Naive B cell (primary cell): Measurements from ENCODE around the gene TBX10. TPM values are rescaled to one million over a fixed set of nuclear protein-coding genes. Genes with fewer than 3 reads are reported as not detected.

Experiments used
- ATAC-seq, 2 donors: fragments of 150-1000 bp; cut with Tn5 transposase; 2 replicates each; pipeline ENCODE4 v1.10.0; 2021; ENCODE audit warnings: low read depth in 2 of 2, mild to moderate bottlenecking in 2 of 2, moderate library complexity in 2 of 2
- DNase-seq: peaks from one replicate; pipeline ENCODE4 v3.0.0; 2022
- H3K27ac Mint-ChIP-seq, 6 donors: one replicate each; pipeline ENCODE4 v1.8.0; 2020 to 2022; ENCODE audit warnings: mild to moderate bottlenecking in 6 of 6, mixed read lengths in 6 of 6, moderate library complexity in 5 of 6, inconsistent platforms in 2 of 6
- H3K27me3 Mint-ChIP-seq, 3 donors: one replicate each; pipeline ENCODE4 v1.8.0; 2021 to 2022; ENCODE audit warnings: mixed read lengths in 3 of 3, mild to moderate bottlenecking in 1 of 3
- H3K36me3 Mint-ChIP-seq, 2 donors: one replicate each; pipeline ENCODE4 v1.8.0; 2020 to 2022; ENCODE audit warnings: mixed read lengths in 2 of 2, inconsistent platforms in 1 of 2, mild to moderate bottlenecking in 1 of 2
- H3K4me1 Mint-ChIP-seq, 3 donors: one replicate each; pipeline ENCODE4 v1.8.0; 2020 to 2022; ENCODE audit warnings: mixed read lengths in 3 of 3, inconsistent platforms in 1 of 3, mild to moderate bottlenecking in 1 of 3, moderate library complexity in 1 of 3
- H3K4me3 Mint-ChIP-seq, 8 donors: one replicate each; pipeline ENCODE4 v1.8.0; 2020 to 2022; ENCODE audit warnings: mild to moderate bottlenecking in 8 of 8, mixed read lengths in 8 of 8, moderate library complexity in 8 of 8, inconsistent platforms in 2 of 8
- H3K9me3 Mint-ChIP-seq, 7 donors: one replicate each; pipeline ENCODE4 v1.8.0; 2020 to 2022; ENCODE audit warnings: mixed read lengths in 7 of 7, mild to moderate bottlenecking in 5 of 7, inconsistent platforms in 2 of 7, moderate library complexity in 1 of 7
- polyA plus RNA-seq, 6 donors: library from polyadenylated mRNA; unstranded; fragments of 300-500 nt; fragmentation: Illumina TruSeq; gene quantifications; one replicate each; pipeline ENCODE4 v1.2.3, GENCODE V29; 2021; ENCODE audit warnings: low read depth in 6 of 6

TBX10 gene
- polyA plus RNA-seq, 6 donors from 2014 or later: not detected

DNA sequence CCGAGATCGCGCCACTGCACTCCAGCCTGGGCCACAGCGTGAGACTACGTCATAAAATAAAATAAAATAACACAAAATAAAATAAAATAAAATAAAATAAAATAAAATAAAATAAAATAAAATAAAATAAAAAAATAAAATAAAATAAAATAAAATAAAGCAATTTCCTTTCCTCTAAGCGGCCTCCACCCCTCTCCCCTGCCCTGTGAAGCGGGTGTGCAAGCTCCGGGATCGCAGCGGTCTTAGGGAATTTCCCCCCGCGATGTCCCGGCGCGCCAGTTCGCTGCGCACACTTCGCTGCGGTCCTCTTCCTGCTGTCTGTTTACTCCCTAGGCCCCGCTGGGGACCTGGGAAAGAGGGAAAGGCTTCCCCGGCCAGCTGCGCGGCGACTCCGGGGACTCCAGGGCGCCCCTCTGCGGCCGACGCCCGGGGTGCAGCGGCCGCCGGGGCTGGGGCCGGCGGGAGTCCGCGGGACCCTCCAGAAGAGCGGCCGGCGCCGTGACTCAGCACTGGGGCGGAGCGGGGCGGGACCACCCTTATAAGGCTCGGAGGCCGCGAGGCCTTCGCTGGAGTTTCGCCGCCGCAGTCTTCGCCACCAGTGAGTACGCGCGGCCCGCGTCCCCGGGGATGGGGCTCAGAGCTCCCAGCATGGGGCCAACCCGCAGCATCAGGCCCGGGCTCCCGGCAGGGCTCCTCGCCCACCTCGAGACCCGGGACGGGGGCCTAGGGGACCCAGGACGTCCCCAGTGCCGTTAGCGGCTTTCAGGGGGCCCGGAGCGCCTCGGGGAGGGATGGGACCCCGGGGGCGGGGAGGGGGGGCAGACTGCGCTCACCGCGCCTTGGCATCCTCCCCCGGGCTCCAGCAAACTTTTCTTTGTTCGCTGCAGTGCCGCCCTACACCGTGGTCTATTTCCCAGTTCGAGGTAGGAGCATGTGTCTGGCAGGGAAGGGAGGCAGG, 56.0 kb downstream of the TBX10 start, which contains the start of gene GSTP1:
Gene GSTP1, plus strand, starts transcription at position 566 of the 958 bp plus-strand sequence. Its CDS starts 32 bp downstream, at position 598.
- Mint-ChIP-seq H3K27ac (peak within 1 kb of the TSS; percentile 66 to 97 (median 91)), H3K4me1 (peaks cover 68 to 79% (median 73%) of the 10 kb centered on the region in 3 donors)
- peak; percentile 66 for DNase-seq

DNA sequence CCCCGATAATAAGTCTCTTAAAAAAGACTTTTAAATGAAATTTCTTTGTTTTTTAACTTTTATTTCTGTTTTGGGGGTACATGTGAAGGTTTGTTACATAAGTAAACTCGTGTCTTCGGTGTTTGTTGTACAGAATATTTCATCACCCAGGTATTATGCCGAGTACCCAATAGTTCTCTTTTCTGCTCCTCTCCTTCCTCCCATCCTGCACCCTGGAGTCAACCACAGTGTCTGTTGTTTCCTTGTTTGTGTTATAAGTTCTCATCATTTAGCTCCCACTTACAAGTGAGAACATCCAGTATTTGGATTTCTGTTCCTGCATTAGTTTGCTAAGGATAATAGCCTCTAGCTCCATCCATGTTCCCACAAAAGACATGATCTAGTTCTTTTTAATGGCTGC, 57.6 kb downstream of the TBX10 start:
- DNase-seq: no peak
- peak overlapping the region in 1 of 6 donors; percentile 89 for H3K27ac Mint-ChIP-seq
- H3K27me3 Mint-ChIP-seq: peaks cover 0 to 6% (median 4%) of the 10 kb centered on the region in 3 donors
- peak overlapping the region in 7 of 8 donors; percentile 8 to 90 (median 77) for H3K4me3 Mint-ChIP-seq
- H3K9me3 Mint-ChIP-seq: no peaks in the 10 kb centered on the region
- H3K4me1 Mint-ChIP-seq: peaks cover 57 to 63% (median 57%) of the 10 kb centered on the region in 3 donors
- ATAC-seq: no peak
- H3K36me3 Mint-ChIP-seq: no peaks in the 10 kb centered on the region

More for the DNA sequence above, 56.0 kb downstream of the TBX10 start, which contains the start of gene GSTP1:
- peaks cover 0 to 4% (median 0%) of the 10 kb centered on the region in 3 donors for H3K27me3 Mint-ChIP-seq
- peak; percentile 46 to 52 for ATAC-seq
- H3K4me3 Mint-ChIP-seq: peak within 1 kb of the TSS; percentile 64 to 96 (median 88)
- no peaks in the 10 kb centered on the region for H3K36me3 Mint-ChIP-seq
- H3K9me3 Mint-ChIP-seq: peaks cover 0 to 3% (median 0%) of the 10 kb centered on the region in 7 donors

DNA sequence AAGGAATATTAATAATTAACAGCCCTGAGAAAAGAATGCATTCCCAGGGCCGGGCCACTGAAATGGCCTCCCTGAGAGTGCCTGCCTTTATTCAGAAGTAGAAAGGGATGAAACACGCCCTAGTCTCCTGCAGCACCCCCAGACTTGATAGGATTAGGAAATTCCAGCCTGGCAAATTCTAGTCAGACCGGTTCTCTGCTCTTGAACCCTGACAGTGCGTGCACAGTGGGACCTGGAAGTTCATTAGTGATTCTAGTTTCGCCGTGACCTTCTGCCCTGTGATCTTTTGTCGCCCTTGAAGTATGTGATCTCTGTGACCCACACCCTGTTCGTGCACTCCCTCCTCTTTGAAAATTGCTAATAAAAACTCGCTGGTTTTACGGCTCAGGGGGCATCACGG, 58.1 kb downstream of the TBX10 start:
- no peaks in the 10 kb centered on the region for H3K36me3 Mint-ChIP-seq
- H3K4me3 Mint-ChIP-seq: peak overlapping the region in 4 of 8 donors; percentile 15 to 84 (median 30)
- peaks cover 52 to 58% (median 52%) of the 10 kb centered on the region in 3 donors for H3K4me1 Mint-ChIP-seq
- DNase-seq: no peak
- H3K27ac Mint-ChIP-seq: no peak overlapping the region
- peaks cover 4 to 11% (median 5%) of the 10 kb centered on the region in 3 donors for H3K27me3 Mint-ChIP-seq
- no peaks in the 10 kb centered on the region for H3K9me3 Mint-ChIP-seq
- no peak for ATAC-seq

Other genes with a start within 250 kb of the TBX10 start
- 10 to 100 TPM in 4 of 6 donors, 1 to 10 TPM in 2; 6.7 to 17.5 (median 11.0) TPM for gene RAD9A, start 247.8 kb downstream of the TBX10 start, polyA plus RNA-seq
- gene PPP1CA, start 237.9 kb downstream of the TBX10 start, polyA plus RNA-seq: 100 to 1,000 TPM; 492 to 795 (median 530) TPM
- gene TBC1D10C, start 235.7 kb downstream of the TBX10 start, polyA plus RNA-seq: 100 to 1,000 TPM; 190 to 304 (median 239) TPM
- 1 to 10 TPM in 5 of 6 donors, under 1 TPM in 1; 0.80 to 2.9 (median 1.7) TPM for gene CARNS1, start 224.1 kb downstream of the TBX10 start, polyA plus RNA-seq
- 10 to 100 TPM; 37.9 to 54.7 (median 50.0) TPM for gene RPS6KB2, start 211.3 kb downstream of the TBX10 start, polyA plus RNA-seq
- gene PTPRCAP, start 202.1 kb downstream of the TBX10 start, polyA plus RNA-seq: 1,000 to 10,000 TPM in 3 of 6 donors, 100 to 1,000 TPM in 3; 953 to 1,146 (median 1,009) TPM
- gene CORO1B, start 196.3 kb downstream of the TBX10 start, polyA plus RNA-seq: 1 to 10 TPM; 6.5 to 9.9 (median 8.7) TPM
- gene GPR152, start 187.0 kb downstream of the TBX10 start, polyA plus RNA-seq: 1 to 10 TPM in 5 of 6 donors, not detected in 1; 1.1 to 2.5 (median 1.7) TPM
- gene CABP4, start 184.4 kb downstream of the TBX10 start, polyA plus RNA-seq: 1 to 10 TPM in 5 of 6 donors, not detected in 1; 1.5 to 6.8 (median 2.1) TPM
- 100 to 1,000 TPM; 183 to 250 (median 221) TPM for gene TMEM134, start 170.5 kb downstream of the TBX10 start, polyA plus RNA-seq
- 100 to 1,000 TPM in 4 of 6 donors, 10 to 100 TPM in 2; 86.8 to 149 (median 120) TPM for gene AIP, start 156.7 kb downstream of the TBX10 start, polyA plus RNA-seq
- 10 to 100 TPM; 10.9 to 34.9 (median 14.5) TPM for gene PITPNM1, start 134.4 kb downstream of the TBX10 start, polyA plus RNA-seq
- 100 to 1,000 TPM in 5 of 6 donors, 10 to 100 TPM in 1; 87.4 to 161 (median 111) TPM for gene CDK2AP2, start 131.6 kb downstream of the TBX10 start, polyA plus RNA-seq
- not detected for gene CABP2, start 116.3 kb downstream of the TBX10 start, polyA plus RNA-seq
- 100 to 1,000 TPM; 225 to 406 (median 317) TPM for gene GSTP1, start 56.0 kb downstream of the TBX10 start, polyA plus RNA-seq
- gene NDUFV1, start 32.8 kb downstream of the TBX10 start, polyA plus RNA-seq: 100 to 1,000 TPM; 110 to 165 (median 124) TPM
- gene NUDT8, start 9.8 kb downstream of the TBX10 start, polyA plus RNA-seq: 10 to 100 TPM in 3 of 6 donors, 1 to 10 TPM in 3; 2.9 to 15.3 (median 10.0) TPM
- gene ACY3, start 11.0 kb upstream of the TBX10 start, polyA plus RNA-seq: 1 to 10 TPM in 5 of 6 donors, under 1 TPM in 1; 0.80 to 6.6 (median 2.5) TPM
- 1 to 10 TPM in 2 of 6 donors, under 1 TPM in 1, not detected in 3; 0.30 to 2.4 (median 1.1) TPM for gene ALDH3B2, start 34.9 kb upstream of the TBX10 start, polyA plus RNA-seq